Esophagus squamous epithelium (tissue), 4 donors: ENCODE data around the gene IL1A.

Experiments
- POLR2A ChIP-seq, 4 donors: fragments of 450-650 bp; IDR thresholded peaks; one replicate each; pipeline ENCODE4 v1.6.1; 2017; ENCODE audit warnings: antibody characterized with exemption in 4 of 4, mild to moderate bottlenecking in 4 of 4, moderate library complexity in 3 of 4
- TF ChIP-seq, protein P1 (sequence below), 6 experiments: fragments of 450-650 bp in 4 of 6; fragments of 200-600 bp in 2 of 6; sonication (generic) in 2 of 6; IDR thresholded peaks; one replicate each; pipeline ENCODE4 v1.5.1; 2016 to 2019; ENCODE audit warnings: antibody characterized with exemption in 6 of 6, mild to moderate bottlenecking in 4 of 6, moderate library complexity in 4 of 6

DNA sequence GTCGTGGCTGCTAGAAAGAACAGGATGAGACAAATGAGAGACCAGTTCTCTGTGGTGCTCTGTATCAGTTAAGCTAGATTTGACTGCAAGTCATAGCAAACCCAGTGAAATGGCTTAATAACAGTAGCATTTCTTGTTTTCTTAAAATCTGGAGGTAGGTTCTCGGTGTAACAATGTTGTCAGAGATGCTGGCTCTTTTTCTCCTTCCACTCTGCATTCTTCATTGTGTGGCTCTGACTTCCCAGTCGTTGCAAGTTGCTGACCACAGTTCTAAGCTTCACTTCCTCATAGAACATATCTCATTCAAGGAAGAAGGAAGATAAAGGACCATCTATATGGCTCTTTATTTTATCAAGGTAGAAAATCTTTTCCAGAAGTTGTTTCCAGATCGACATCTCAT, 12.0 kb downstream of the IL1A start:
- TF ChIP-seq, protein P1, sequence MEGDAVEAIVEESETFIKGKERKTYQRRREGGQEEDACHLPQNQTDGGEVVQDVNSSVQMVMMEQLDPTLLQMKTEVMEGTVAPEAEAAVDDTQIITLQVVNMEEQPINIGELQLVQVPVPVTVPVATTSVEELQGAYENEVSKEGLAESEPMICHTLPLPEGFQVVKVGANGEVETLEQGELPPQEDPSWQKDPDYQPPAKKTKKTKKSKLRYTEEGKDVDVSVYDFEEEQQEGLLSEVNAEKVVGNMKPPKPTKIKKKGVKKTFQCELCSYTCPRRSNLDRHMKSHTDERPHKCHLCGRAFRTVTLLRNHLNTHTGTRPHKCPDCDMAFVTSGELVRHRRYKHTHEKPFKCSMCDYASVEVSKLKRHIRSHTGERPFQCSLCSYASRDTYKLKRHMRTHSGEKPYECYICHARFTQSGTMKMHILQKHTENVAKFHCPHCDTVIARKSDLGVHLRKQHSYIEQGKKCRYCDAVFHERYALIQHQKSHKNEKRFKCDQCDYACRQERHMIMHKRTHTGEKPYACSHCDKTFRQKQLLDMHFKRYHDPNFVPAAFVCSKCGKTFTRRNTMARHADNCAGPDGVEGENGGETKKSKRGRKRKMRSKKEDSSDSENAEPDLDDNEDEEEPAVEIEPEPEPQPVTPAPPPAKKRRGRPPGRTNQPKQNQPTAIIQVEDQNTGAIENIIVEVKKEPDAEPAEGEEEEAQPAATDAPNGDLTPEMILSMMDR (IDR thresholded peaks at IDR 0.05): no peak
- no peak for TF ChIP-seq POLR2A (IDR thresholded peaks at IDR 0.05)
